ENCODE data around the gene TMEM38A.
A peak's percentile ranks its signal among the peaks of the same experiment; 100 is the strongest.
"Not testable (repeated sequence)": the region's sequence is repeated elsewhere in the genome, so short reads cannot be mapped to it uniquely, and the experiment has no call there.

The TMEM38A gene

DNA sequence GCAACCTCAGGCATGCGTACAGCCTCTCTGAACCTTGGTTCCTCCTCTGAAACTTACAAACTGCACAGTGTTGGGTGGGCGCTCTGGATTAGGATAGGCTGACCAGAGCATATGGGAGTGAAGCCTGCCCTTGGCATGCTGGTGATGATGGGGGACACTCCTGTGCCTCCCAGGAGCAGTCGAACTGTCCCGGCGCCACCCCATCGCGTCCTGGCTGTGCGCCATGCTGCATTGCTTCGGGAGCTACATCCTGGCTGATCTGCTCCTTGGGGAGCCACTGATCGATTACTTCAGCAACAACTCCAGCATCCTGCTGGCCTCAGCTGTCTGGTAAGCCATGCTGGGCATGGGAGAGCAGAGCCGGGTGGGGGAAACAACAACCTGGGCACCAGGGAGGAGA is 18.9 kb downstream of the TMEM38A start:
- no peak for DNase-seq

DNA sequence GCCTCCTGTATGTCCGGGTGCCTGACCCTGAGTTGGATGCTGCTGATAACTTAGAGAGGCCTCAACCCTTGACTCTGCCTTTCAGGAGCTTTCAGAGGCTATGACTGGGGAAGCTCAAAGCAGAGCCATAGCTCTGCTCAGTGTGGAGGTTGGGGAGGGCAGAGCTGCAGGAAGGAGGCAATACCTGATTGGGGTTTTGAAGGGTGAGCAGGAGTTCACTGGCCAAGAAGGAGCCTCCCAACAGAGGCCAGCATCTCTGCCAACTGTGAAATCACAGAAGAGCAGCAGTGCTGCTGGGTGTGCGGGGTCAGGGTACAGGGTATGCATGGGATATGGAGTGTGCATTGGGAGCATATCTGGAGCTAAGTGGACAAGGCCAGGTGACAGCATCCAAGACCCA is 21.6 kb downstream of the TMEM38A start:
- DNase-seq = no peak

DNA sequence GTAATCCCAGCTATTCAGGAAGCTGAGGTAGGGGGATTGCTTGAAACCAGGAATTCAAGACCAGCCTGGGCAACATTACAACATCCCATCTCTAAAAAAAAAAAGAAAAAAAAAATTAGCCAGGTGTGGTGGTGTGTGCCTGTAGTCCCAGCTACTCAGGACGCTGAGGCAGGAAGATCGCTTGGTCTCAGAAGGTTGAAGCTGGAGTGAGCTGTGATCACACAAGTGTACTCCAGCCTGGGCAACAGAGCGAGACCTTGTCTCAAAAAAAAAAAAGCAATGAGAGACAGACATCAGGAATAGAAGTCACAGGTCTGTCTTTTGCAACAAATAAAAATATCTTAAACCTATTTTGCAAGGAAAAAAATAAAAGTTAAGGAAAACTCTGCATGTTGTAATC is 23.3 kb downstream of the TMEM38A start:
- no peak for DNase-seq

DNA sequence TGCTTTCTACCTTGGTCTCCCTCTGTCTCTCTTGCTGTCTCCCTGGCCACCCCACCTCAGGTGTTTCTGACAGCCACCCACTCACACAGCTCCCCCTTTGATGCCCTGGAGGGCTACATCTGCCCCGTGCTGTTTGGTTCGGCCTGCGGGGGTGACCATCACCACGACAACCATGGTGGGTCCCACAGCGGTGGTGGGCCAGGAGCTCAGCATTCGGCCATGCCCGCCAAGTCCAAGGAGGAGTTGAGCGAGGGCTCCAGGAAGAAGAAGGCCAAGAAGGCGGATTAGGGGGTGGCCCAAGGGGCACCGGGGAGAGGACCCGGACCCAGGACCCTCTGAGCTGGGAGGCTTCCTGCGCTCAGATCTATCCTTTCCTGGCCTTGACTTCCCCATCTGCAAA is 27.1 kb downstream of the TMEM38A start:
- no peak for DNase-seq

DNA sequence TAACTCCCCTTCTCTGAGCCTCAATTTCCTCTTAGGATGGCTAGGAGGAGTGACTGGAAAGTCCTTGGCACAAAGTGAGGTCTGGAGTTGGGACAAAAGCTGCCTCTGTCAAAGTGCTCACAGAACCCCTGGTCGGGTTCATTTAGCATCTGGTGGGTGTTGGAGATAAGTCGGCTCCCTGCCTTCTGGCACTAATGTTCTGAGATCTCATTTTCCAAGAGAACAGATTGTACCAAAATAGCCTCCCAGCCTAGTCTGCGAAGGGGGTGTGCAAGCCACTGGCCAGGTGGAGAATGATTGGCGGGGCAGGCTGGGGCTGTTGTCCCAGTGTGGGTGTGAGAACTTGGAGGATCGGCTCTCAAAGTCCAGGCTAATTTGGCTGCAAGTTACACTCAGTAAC is 38.0 kb downstream of the TMEM38A start:
- DNase-seq = no peak

DNA sequence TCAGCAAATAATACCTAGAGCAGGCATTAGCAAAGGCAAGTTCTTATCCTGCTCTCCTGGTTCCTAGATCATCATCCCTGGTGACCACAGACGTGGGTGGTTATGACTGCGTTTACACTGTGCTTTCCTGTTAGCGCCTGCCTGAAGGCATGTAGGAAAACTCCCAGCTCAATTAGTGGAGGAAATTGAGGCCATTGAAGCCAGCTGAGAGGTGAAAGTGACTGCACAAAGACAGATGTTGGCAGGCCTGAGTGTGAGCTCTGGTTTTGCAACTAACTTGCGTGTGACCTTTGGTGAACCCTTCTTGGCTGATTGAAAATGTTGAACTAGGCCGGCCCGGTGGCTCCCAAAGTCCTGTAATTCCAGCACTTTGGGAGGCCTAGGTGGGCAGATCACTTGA is 41.2 kb downstream of the TMEM38A start:
- no peak for DNase-seq

DNA sequence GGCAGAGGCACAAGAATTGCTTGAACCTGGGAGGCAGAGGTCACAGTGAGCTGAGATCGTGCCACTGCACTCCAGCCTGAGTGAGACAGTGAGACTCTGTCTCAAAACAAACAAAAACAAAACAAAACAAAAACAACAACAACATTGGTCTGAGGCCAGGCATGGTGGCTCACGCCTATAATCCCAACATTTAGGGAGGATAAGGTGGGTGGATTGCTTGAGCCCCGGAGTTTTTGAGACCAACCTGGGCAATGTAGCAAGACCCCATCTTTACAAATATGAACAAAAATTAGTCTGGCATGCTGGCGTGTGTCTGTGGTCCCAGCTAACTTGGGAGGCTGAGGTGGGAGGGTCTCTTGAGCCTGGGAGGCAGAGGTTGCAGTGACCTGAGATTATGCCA is 42.7 kb downstream of the TMEM38A start:
- no peak for DNase-seq

DNA sequence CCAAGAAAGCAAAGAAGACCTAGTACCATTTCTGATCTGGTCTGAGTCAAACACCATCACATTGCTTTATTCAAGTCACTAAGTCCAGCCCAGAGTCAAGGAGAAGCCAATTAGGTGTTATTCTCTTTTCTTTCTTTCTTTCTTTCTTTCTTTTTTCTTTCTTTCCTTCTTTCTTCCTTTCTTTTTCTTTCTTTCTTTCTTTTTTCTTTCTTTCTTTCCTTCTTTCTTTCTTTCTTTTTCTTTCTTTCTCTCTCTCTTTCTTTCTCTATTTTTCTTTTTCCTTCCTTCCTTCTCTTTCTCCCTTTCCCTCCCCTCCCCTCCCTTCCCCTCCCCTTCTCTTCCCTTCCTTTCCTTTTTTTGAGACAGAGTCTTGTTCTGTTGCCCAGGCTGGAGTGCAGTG is 49.9 kb downstream of the TMEM38A start:
- not testable (repeated sequence) for DNase-seq

DNA sequence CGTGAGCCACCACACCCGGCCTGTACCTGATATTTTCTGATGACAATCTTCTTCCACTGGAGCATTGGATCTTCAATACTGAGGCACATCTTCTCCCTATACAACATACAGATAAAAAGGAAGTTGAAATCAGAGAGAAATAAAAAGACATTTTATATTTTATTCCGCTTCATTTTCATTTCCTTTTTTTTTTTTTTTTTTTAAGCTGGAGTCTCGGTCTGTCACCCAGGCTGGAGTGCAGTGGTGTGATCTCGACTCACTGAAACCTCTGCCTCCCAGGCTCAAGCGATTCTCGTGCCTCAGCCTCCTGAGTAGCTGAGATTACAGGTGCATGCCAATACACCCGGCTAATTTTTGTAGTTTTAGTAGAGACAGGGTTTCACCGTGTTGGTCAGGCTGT is 51.4 kb downstream of the TMEM38A start:
- not testable (repeated sequence) for DNase-seq

DNA sequence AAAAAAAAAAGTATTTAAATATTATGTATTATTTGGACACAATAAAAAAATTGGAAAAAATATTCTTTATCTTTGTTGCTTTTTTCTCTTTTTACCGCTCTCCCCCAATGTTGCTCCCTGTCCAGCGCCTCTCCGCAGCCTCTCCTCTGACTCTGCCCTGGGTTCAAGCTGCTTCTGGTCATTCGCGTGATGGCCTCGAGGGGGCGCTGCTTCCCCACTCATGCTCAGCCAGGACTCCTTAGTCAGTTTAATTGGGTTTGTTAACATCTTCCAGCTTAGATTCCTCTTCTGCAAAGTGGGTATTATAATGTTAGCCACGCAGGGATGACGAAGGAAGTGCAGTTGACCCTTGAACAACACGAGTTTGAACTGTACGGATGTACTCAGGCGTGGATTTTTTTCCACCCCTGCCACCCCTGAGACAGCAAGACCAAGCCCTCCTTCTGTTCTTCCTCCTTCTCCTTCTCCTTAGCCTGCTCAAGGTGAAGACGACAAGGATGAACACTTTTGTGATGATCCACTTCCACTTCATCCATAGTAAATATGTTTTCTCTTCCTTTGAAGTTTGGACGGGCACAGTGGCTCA is 53.9 kb downstream of the TMEM38A start:
- no peak for DNase-seq

DNA sequence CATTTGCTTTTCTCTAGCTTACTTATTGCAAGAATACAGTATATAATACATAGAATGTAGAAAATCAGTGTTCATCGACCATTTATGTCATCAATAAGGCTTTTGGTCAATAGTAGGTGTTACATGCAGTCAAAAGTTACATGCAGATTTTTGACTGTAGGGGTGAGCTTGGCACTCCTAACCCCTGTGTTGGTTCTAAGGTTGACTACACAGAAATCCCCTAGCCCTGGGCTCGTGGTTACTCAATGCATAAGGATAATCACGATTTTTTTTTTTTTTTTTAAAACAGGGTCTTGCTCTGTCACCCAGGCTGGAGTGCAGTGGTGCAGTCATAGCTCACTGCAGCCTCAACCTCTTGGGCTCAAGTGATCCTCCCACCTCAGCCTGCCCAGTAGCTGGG is 54.7 kb downstream of the TMEM38A start:
- DNase-seq = no peak

DNA sequence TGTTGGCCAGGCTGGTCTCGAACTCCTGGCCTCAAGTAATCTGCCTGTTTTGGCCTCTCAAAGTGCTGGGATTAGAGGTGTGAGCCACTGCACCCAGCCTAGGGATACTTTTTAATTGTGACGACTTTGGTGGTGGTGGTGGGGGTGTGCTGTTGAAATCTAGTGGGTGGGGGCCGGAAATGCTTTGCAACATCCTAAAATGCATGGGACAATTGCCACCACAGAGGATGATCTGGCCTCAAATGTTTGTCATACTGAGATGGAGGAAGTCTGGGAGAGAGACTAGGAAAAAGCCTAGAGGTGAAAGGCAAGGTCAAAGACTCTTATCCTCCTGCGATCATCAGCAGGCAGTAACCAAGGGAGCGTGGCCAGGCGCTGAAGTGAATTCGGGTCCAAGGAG is 60.1 kb downstream of the TMEM38A start:
- no peak for DNase-seq

DNA sequence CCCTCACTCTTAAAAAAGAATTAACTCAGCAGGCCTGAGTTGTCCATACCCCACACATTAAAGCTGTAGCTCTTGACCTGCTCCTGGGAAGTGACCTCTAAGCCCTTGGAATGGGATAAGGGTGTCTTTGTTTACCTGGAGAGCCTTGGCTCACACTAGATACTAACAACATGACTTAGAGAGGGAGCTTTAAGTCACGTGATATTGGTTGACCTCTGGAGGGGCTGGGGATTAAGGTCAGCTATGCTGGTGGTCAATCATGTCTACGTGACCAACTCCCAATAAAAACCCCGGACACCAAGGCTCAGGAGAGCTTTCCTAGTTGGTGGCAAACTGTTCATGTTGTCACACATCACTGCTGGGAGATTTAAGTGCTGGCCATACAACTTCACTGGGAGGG is 61.7 kb downstream of the TMEM38A start:
- DNase-seq = no peak

DNA sequence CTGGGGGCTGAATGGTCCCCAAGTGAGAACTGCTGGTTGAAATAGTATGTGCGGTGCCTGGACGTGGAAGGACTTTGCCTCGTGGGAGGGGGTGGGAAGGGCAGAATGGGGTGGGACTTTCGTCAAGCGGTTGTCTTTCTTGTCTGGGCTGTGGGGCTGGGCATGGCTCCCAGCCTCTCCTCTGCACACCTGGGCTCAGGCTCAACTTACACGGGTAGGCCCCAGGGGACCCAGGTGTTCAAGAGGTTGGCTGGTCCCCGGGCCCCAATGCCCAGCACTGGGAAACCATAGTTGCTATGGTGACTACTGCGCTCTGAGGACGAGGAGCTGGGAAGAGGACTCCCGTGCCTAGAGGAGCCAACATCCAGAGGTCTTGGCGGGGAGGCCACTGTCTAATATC is 66.0 kb downstream of the TMEM38A start:
- DNase-seq = no peak

DNA sequence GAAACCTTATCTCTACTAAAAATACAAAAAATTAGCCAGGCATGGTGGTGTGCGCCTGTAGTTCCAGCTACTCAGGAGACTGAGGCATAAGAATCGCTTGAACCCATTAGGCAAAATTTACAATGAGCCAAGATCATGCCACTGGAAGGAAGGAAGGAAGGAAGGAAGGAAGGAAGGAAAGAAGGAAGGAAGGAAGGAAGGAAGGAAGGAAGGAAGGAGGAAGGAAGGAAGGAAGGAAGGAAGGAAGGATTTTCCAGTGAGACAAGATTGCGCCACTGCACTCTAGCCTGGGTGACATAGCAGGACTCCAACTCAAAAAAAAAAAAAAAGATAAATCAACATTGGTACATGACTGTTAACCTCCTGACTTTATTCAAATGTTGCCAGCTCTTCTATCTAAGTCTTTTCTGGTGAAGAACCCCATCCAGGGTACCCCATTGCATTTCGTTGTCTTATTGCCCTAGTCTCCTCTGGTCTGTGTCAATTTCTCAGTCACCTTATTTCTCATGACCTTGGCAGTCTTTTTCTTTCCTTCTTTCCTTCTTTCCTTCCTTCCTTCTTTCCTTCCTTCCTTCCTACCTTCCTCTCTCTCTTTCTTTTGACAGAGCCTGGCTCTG is 74.8 kb downstream of the TMEM38A start:
- not testable (repeated sequence) for DNase-seq

DNA sequence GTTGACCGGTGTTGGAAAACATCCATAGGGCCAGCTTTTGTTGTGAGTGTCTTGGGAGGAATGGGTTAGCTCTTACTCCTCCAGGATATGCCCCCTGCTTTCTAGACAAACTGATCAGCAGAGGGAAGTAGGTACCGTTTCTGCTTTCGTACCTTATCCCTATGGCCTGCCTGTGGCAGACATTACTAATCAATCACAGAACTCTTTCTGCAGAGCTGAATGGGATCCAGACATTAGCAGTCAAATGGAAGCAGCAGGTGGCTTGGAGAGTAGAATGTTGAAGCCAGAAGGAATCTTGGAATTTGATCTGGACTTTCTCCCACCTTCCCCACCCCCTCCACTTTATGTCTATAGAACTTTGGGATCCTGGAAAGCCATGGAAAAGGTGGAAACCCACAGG is 75.8 kb downstream of the TMEM38A start:
- DNase-seq = no peak

DNA sequence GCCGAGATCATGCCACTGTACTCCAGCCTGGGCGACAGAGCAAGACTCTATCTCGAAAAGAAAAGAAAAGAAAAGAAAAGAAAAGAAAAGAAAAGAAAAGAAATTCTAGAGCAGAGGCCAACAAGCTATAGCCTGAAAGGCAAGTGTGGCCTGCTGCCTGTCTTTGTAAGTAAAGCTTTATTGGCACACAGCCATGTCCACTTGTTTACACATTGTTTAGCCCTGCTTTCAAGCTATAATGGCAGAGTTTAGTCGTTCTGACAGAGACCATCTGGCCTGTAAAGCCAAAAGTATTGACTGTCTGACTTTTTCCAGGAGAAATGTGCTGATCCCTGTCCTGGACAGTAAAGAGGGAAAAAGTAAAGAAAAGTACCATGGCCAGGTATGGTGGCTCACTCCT is 77.0 kb downstream of the TMEM38A start:
- peak; percentile 35 for DNase-seq

DNA sequence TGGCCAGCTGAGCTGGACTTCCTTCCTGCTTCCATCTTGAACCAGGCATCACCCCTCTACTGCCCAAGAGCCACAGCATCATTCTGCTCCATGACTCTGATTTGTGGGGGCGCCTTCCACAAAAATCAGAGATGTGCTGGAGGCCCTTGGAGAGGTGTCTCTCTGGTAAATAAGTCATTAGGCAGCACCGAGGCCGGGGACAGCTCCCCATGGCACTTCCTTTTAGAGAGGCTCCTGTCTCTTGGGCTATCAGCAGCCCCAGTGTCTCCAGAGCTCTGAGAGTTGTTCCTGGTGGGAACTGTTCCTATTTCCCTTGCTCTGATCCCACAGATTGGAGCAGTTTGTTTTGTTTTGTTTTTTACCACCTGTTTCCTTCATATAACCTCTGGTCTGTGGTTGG is 78.6 kb downstream of the TMEM38A start:
- DNase-seq = no peak
